Endodermal cell (in vitro differentiated cells): ENCODE measurements around the gene RIPK3. TPM values are rescaled to one million over a fixed set of nuclear protein-coding genes. Genes with fewer than 3 reads are reported as not detected.
A peak's percentile ranks its signal among the peaks of the same experiment; 100 is the strongest.

ENCODE experiments used
- DNase-seq: peaks from one replicate; pipeline ENCODE4 v3.0.0-alpha.2; 2017
- H3K27ac ChIP-seq: 2 replicates; pipeline ENCODE4 v1.5.1; 2013; ENCODE audit warnings: mild to moderate bottlenecking, low read depth, low read length, moderate library complexity
- H3K27me3 ChIP-seq: 2 replicates; pipeline ENCODE4 v1.6.1; 2013; ENCODE audit warnings: mild to moderate bottlenecking, low read length, moderate library complexity; ENCODE audit not compliant: insufficient read depth, control insufficient read depth, poor library complexity, severe bottlenecking
- H3K36me3 ChIP-seq: 2 replicates; pipeline ENCODE4 v1.7.0; 2013; ENCODE audit warnings: mild to moderate bottlenecking, low read length, moderate library complexity; ENCODE audit not compliant: control insufficient read depth, insufficient read depth
- H3K4me1 ChIP-seq: one replicate; pipeline ENCODE4 v1.7.0; 2013; ENCODE audit warnings: low read length; ENCODE audit not compliant: control insufficient read depth, insufficient read depth
- H3K4me3 ChIP-seq: 2 replicates; pipeline ENCODE4 v1.5.1; 2013; ENCODE audit warnings: mild to moderate bottlenecking, low read length, moderate library complexity
- H3K9ac ChIP-seq: 2 replicates; pipeline ENCODE4 v1.6.1; 2013; ENCODE audit warnings: mild to moderate bottlenecking, low read length, moderate library complexity; ENCODE audit not compliant: poor library complexity, severe bottlenecking; ENCODE audit errors: extremely low read depth
- H3K9me3 ChIP-seq: 2 replicates; pipeline ENCODE4 v1.6.1; 2013; ENCODE audit warnings: mild to moderate bottlenecking, low read length, moderate library complexity; ENCODE audit not compliant: control insufficient read depth
- H3K27ac Mint-ChIP-seq: 2 replicates; pipeline ENCODE4 v1.8.0; 2020; ENCODE audit warnings: mixed read lengths
- H3K27me3 Mint-ChIP-seq: 2 replicates; pipeline ENCODE4 v1.8.0; 2021; ENCODE audit warnings: mild to moderate bottlenecking, mixed read lengths; ENCODE audit not compliant: insufficient read depth
- H3K36me3 Mint-ChIP-seq: 2 replicates; pipeline ENCODE4 v1.8.0; 2020; ENCODE audit warnings: low read depth, mixed read lengths
- H3K4me1 Mint-ChIP-seq: 2 replicates; pipeline ENCODE4 v1.8.0; 2020; ENCODE audit warnings: mixed read lengths
- H3K4me3 Mint-ChIP-seq: 2 replicates; pipeline ENCODE4 v1.8.0; 2020; ENCODE audit warnings: mild to moderate bottlenecking, moderate library complexity, mixed read lengths
- H3K9me3 Mint-ChIP-seq: 2 replicates; pipeline ENCODE4 v1.8.0; 2020; ENCODE audit warnings: mild to moderate bottlenecking, mixed read lengths
- WGBS, 2 experiments: methylation state at CpG; one replicate each; pipeline versions ENCODE4 v1.1.5 to v1.1.7; 2013; ENCODE audit warnings: missing lambda C conversion rate in 2 of 2, mixed read lengths in 1 of 2; ENCODE audit not compliant: insufficient coverage in 1 of 2, insufficient read length in 1 of 2; 5-methylcytosine and 5-hydroxymethylcytosine counted together
- total RNA-seq, 2 donors: library from RNA; stranded (reverse); fragmentation: NEBNext Ultra II Directional in 1 of 2; extraction: Animal tissue kit (Norgen Biotek cat#: 25700) in 1 of 2; gene quantifications; 2 replicates in 1 of 2; 3 replicates in 1 of 2; pipeline ENCODE4 v1.2.1, GENCODE V29; 2021
- TF ChIP-seq, protein P1 (sequence below): fragments of 200-600 bp; sonication (generic); conservative IDR thresholded peaks from 2 replicates; pipeline ENCODE4 v1.5.0; 2021; ENCODE audit warnings: antibody characterized with exemption, mild to moderate bottlenecking

Gene RIPK3
- total RNA-seq, 2 donors from 2014 or later = not detected

DNA sequence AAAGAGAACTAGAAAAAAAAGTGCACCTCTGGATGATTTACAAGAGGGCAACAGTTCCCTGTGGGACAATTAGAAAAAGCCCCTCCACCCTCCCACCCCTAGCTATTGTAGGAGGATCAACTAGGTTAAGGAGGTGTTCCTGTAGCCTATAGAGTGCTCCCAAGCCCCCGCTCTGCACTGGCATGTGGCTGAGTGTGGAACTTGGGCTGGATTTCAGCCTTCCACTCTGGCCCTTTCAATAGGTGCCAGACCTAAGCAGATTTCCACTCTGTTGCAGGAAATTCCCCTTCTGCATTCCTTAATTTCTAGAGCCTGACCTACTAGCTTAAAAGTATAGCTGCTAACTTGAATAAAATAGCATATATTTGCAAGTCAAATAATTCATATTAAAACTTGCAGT is 31.0 kb upstream of the RIPK3 start:
- 88% methylated on average over 1 of the region's 1 CpG; no CpG with 5 or more reads in 1 of the 2 experiments for WGBS, 2 experiments
- H3K4me3 ChIP-seq = no peak overlapping the region
- TF ChIP-seq, protein P1, sequence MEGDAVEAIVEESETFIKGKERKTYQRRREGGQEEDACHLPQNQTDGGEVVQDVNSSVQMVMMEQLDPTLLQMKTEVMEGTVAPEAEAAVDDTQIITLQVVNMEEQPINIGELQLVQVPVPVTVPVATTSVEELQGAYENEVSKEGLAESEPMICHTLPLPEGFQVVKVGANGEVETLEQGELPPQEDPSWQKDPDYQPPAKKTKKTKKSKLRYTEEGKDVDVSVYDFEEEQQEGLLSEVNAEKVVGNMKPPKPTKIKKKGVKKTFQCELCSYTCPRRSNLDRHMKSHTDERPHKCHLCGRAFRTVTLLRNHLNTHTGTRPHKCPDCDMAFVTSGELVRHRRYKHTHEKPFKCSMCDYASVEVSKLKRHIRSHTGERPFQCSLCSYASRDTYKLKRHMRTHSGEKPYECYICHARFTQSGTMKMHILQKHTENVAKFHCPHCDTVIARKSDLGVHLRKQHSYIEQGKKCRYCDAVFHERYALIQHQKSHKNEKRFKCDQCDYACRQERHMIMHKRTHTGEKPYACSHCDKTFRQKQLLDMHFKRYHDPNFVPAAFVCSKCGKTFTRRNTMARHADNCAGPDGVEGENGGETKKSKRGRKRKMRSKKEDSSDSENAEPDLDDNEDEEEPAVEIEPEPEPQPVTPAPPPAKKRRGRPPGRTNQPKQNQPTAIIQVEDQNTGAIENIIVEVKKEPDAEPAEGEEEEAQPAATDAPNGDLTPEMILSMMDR = no peak
- Mint-ChIP-seq H3K27ac (no peak overlapping the region), H3K4me1 (peaks cover 5% of the 10 kb centered on the region), H3K27me3 (peaks cover 3% of the 10 kb centered on the region), H3K9me3 (no peaks in the 10 kb centered on the region), H3K4me3 (no peak overlapping the region), H3K36me3 (peaks cover 4% of the 10 kb centered on the region)
- H3K27me3 ChIP-seq = no peaks in the 10 kb centered on the region
- peak; percentile 29 for DNase-seq
- H3K27ac ChIP-seq = no peak overlapping the region
- H3K36me3 ChIP-seq = no peaks in the 10 kb centered on the region
- H3K9ac ChIP-seq = no peak overlapping the region
- no peaks in the 10 kb centered on the region for H3K9me3 ChIP-seq
- H3K4me1 ChIP-seq = peaks cover 7% of the 10 kb centered on the region

DNA sequence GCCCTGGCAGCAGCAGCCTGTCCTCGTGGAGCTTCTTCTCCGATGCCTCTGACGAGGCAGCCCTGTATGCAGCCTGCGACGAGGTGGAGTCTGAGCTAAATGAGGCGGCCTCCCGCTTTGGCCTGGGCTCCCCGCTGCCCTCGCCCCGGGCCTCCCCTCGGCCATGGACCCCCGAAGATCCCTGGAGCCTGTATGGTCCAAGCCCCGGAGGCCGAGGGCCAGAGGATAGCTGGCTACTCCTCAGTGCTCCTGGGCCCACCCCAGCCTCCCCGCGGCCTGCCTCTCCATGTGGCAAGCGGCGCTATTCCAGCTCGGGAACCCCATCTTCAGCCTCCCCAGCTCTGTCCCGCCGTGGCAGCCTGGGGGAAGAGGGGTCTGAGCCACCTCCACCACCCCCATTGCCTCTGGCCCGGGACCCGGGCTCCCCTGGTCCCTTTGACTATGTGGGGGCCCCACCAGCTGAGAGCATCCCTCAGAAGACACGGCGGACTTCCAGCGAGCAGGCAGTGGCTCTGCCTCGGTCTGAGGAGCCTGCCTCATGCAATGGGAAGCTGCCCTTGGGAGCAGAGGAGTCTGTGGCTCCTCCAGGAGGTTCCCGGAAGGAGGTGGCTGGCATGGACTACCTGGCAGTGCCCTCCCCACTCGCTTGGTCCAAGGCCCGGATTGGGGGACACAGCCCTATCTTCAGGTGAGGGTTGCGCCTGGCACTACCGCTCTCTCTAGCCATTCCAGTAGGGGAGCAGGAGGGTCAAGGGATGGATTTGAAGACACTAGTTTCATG is 30.3 kb upstream of the RIPK3 start:
- H3K27me3 Mint-ChIP-seq = peaks cover 4% of the 10 kb centered on the region

DNA sequence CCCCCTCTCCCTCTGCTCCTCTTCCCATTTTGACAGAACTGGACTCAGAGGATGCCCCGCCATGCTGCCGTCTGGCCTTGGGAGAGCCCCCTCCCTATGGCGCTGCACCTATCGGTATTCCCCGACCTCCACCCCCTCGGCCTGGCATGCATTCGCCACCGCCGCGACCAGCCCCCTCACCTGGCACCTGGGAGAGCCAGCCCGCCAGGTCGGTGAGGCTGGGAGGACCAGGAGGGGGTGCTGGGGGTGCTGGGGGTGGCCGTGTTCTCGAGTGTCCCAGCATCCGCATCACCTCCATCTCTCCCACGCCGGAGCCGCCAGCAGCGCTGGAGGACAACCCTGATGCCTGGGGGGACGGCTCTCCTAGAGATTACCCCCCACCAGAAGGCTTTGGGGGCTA is 29.7 kb upstream of the RIPK3 start:
- Histone ChIP-seq H3K27ac (no peak overlapping the region), H3K36me3 (no peaks in the 10 kb centered on the region), H3K27me3 (no peaks in the 10 kb centered on the region), H3K9me3 (no peaks in the 10 kb centered on the region), H3K4me3 (no peak overlapping the region), H3K4me1 (peaks cover 7% of the 10 kb centered on the region), H3K9ac (no peak overlapping the region)
- peaks cover 8% of the 10 kb centered on the region for H3K4me1 Mint-ChIP-seq
- peak overlapping the region; percentile 69 for H3K4me3 Mint-ChIP-seq
- WGBS, 2 experiments = 90 to 95% methylated on average over 11 to 17 of the region's 20 CpGs
- TF ChIP-seq, protein P1 = no peak
- H3K27me3 Mint-ChIP-seq = peaks cover 4% of the 10 kb centered on the region
- DNase-seq = peak; percentile 44
- no peaks in the 10 kb centered on the region for H3K9me3 Mint-ChIP-seq
- no peak overlapping the region for H3K27ac Mint-ChIP-seq
- H3K36me3 Mint-ChIP-seq = peaks cover 4% of the 10 kb centered on the region

More for the DNA sequence above, 30.3 kb upstream of the RIPK3 start:
- peaks cover 7% of the 10 kb centered on the region for H3K4me1 ChIP-seq
- Mint-ChIP-seq H3K4me1 (peaks cover 8% of the 10 kb centered on the region), H3K9me3 (no peaks in the 10 kb centered on the region), H3K27ac (no peak overlapping the region), H3K4me3 (no peak overlapping the region), H3K36me3 (peaks cover 4% of the 10 kb centered on the region)
- H3K27me3 ChIP-seq = no peaks in the 10 kb centered on the region
- WGBS, 2 experiments = 92 to 93% methylated on average over 16 to 32 of the region's 32 CpGs
- H3K9me3 ChIP-seq = no peaks in the 10 kb centered on the region
- H3K36me3 ChIP-seq = no peaks in the 10 kb centered on the region
- no peak overlapping the region for H3K4me3 ChIP-seq
- DNase-seq = peak; percentile 40
- no peak overlapping the region for H3K9ac ChIP-seq
- no peak overlapping the region for H3K27ac ChIP-seq
- TF ChIP-seq, protein P1 = no peak
